HG02759 (cell line): ENCODE data around the gene IRAK1BP1.
"Not testable (repeated sequence)": the region's sequence is repeated elsewhere in the genome, so short reads cannot be mapped to it uniquely, and the experiment has no call there.

Source experiments
- ATAC-seq: cut with Tn5 transposase; IDR thresholded peaks from one replicate; pipeline ENCODE4 v1.9.1; 2021; ENCODE audit warnings: mild to moderate bottlenecking, moderate library complexity; ENCODE audit not compliant: unreplicated experiment

IRAK1BP1 gene

GRCh38 chr6:78883651-78884050 is 16.3 kb downstream of the IRAK1BP1 start:
- no peak for ATAC-seq

GRCh38 chr6:78889901-78890300 is 22.6 kb downstream of the IRAK1BP1 start:
- ATAC-seq = not testable (repeated sequence)

GRCh38 chr6:78896227-78896626 is 28.9 kb downstream of the IRAK1BP1 start:
- no peak for ATAC-seq

GRCh38 chr6:78908621-78909020 is 41.3 kb downstream of the IRAK1BP1 start:
- no peak for ATAC-seq

- no peak for ATAC-seq
Observed at GRCh38 chr6:78909391-78909790, 42.0 kb downstream of the IRAK1BP1 start.

- ATAC-seq = no peak
Observed at GRCh38 chr6:78910010-78910409, 42.7 kb downstream of the IRAK1BP1 start.

- peak; percentile 74 for ATAC-seq
Observed at GRCh38 chr6:78910591-78911171, 43.3 kb downstream of the IRAK1BP1 start.

- no peak for ATAC-seq
Observed at GRCh38 chr6:78911218-78911940, 44.0 kb downstream of the IRAK1BP1 start.

GRCh38 chr6:78916411-78916810 is 49.1 kb downstream of the IRAK1BP1 start:
- ATAC-seq = no peak

- no peak for ATAC-seq
Observed at GRCh38 chr6:78917788-78918187, 50.4 kb downstream of the IRAK1BP1 start.

- ATAC-seq = not testable (repeated sequence)
Observed at GRCh38 chr6:78921168-78921567, 53.8 kb downstream of the IRAK1BP1 start.

- ATAC-seq = no peak
Observed at GRCh38 chr6:78925317-78925716, 58.0 kb downstream of the IRAK1BP1 start.

GRCh38 chr6:78935553-78935952 is 68.2 kb downstream of the IRAK1BP1 start:
- no peak for ATAC-seq

- no peak for ATAC-seq
Observed at GRCh38 chr6:78936515-78936914, 69.2 kb downstream of the IRAK1BP1 start.

- ATAC-seq = no peak
Observed at GRCh38 chr6:78942446-78942845, 75.1 kb downstream of the IRAK1BP1 start.

GRCh38 chr6:78947529-78947928 is 80.2 kb downstream of the IRAK1BP1 start:
- no peak for ATAC-seq

- ATAC-seq = no peak
Observed at GRCh38 chr6:78947962-78948361, 80.6 kb downstream of the IRAK1BP1 start.

- no peak for ATAC-seq
Observed at GRCh38 chr6:78948785-78949184, 81.4 kb downstream of the IRAK1BP1 start.

GRCh38 chr6:78952362-78952761 is 85.0 kb downstream of the IRAK1BP1 start:
- ATAC-seq = no peak
